Measurements from ENCODE around the gene MACROH2A2.
"Not testable (repeated sequence)": the region's sequence is repeated elsewhere in the genome, so short reads cannot be mapped to it uniquely, and the experiment has no call there.

Gene MACROH2A2

GRCh38 chr10:70067586-70067985, 14.9 kb downstream of the MACROH2A2 start:
- no peak for DNase-seq (ENCODE audit: low read depth in 2 of 2)

DNA sequence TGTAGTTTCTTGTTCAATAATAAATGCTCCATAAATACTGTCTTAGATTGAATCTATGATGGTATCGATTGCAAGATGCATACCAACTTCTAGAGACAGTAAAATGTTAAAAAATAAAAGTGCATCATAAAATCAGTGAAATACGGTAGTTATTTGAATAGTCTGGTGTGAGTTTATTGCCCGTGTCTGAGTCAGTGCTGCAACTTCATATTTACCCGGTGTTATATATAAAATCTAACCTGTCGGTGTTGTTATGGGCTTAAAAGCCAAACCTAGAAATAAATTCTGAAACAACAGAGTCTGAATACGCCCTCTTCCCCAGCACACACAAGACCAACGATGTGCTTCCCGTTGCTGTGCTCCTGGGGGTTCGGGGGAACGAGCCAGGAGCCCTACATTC, 16.3 kb downstream of the MACROH2A2 start:
- no peak for DNase-seq (ENCODE audit: low read depth in 2 of 2)

DNA sequence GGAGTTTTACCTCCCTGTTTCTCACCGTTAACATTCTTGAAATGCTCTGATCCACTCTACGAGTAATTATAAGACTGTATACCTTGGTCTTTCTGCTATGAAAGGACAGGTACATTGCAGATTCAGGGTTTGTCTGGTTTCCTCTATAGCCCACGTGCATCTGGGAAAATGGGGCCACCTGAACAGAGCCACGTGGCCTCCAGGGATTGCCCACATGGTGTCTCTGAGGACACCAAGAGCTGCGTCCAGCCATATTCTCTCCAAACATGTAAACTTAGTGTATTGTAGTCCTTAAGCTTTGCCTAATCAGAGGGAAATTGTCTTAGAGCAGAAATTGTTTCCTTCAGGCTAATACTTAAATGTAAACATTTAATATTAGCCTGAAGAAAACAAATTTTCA, 16.7 kb downstream of the MACROH2A2 start:
- no peak for DNase-seq (ENCODE audit: low read depth in 2 of 2)

DNA sequence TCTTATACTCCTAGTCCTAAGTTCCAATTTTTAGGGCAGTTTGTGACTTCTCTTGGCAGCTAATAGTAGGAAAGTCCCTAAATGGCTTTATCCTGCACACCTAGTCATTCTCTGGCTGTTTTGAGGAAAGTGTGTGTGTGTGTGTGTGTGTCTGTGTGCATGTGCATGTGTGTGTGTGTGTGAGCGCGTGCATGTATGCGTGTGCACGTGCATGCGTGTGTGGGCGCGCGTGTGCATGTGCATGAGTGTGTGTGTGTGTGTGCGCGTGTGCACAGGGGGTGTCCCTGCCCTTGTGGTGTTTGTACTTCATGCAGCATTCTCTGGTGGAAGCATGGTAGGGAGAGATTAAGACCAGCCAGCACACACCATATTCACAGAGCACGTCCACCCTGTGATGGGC, 18.2 kb downstream of the MACROH2A2 start:
- no peak for DNase-seq (ENCODE audit: low read depth in 2 of 2)

DNA sequence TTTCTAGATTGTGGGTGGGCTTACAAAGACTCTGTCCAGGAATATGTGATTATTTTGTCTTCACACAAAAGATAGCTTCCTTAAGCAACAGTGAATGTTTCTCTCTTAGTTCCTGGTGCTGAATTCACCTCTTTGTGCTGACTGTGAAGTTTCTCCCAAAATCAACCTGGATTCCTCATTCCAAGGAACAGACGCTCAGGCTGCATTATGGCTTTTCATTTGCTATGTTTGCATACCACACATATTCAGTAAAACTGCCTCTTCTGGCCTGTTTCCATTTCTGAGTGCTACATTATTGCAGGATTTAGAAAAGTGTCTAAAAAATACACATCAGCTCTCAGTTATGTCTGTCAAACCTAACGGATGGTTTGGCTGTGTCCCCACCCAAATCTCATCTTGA, 21.5 kb downstream of the MACROH2A2 start:
- no peak for DNase-seq (ENCODE audit: low read depth in 2 of 2)

DNA sequence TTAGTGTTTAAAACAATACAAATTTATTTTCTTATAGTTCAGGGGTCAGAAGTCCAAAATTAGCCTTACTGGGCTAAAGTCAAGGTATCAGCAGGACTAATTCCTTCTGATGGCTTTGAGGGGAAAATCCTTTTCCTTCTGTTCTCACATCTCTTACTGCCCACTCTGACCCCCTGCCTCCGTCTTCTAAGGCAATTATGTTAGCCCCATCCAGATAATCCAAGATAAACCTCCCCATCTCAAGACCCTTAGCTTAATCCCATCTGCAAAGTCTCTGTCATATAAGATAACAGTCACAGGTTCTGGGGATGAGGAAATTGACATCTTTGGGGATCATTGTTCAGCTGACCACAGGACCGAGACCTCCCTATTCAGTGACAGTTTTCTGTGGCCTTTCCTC, 22.3 kb downstream of the MACROH2A2 start:
- DNase-seq (ENCODE audit: low read depth in 2 of 2): no peak

DNA sequence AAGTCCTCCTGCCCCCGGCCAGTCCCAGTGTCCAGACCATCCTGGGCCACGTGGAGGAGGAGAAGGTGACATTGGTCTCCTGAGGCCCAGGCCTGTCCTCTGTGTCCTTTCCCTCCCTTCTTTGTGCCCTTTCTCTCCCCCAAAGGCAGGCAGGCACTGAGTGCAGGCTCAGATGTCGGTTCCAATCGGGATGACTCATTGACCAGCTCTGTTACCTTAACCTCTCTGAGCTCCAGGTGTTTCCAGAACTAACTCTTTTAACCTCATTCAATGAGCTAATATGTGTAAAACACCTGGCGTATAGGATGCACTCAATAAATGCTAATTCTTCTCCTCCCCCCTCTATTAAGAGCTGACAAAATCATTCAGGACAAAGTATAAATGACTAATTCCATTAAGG, 25.7 kb downstream of the MACROH2A2 start:
- DNase-seq (ENCODE audit: low read depth in 2 of 2): no peak

DNA sequence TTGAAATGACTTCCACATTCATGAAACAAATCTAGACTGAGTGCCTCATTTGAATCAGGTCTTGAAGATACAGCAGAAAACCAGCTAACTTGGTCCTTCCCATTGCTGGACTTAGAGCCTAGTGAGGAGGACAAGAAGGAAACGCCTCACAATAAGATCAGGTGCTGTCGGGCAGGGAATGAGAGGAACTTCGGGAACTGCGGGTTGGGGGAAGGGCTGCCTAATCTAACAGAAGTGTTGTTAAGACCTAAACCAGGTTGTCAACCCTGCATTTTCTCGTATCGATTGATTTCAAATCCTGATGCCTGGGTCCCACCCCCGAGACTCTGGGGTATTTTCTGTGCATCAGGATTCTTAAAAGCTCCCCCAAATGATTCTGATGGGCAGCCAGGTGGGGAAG, 26.3 kb downstream of the MACROH2A2 start:
- DNase-seq (ENCODE audit: low read depth in 2 of 2): no peak

- not testable (repeated sequence) for DNase-seq (ENCODE audit: low read depth in 2 of 2)
Observed at GRCh38 chr10:70080789-70081188, 28.1 kb downstream of the MACROH2A2 start.

GRCh38 chr10:70084189-70084588, 31.5 kb downstream of the MACROH2A2 start:
- no peak for DNase-seq (ENCODE audit: low read depth in 2 of 2)

DNA sequence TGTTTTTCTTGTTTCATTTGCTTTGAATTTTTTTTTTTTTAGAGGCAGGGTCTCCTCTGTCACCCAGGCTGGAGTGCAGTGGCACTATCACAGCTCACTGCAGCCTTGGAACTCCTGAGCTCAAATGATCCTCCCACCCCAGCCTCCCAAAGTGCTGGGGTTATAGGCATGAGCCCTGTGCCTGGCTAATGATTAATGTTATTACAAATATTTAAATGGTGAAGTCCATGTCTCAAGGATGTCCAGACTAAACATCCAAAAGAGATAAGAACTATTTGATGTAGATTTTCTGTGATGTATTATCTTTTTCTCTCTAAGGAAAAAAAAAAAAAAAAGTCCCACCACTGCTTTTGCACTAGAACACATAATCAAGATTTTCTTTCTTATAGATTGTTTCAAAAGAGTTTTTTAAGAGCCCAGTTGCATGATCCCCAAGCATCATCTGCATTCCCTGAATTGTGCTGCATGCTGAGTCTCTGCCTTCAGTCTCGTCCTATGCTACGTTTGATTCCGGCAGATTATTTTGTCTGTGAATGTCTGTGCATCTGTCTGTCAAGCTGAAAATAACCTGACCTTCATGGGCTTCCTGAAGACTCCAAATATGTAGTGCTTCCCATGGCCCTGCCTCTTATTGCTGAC, 33.4 kb downstream of the MACROH2A2 start:
- DNase-seq (ENCODE audit: low read depth in 2 of 2): no peak

DNA sequence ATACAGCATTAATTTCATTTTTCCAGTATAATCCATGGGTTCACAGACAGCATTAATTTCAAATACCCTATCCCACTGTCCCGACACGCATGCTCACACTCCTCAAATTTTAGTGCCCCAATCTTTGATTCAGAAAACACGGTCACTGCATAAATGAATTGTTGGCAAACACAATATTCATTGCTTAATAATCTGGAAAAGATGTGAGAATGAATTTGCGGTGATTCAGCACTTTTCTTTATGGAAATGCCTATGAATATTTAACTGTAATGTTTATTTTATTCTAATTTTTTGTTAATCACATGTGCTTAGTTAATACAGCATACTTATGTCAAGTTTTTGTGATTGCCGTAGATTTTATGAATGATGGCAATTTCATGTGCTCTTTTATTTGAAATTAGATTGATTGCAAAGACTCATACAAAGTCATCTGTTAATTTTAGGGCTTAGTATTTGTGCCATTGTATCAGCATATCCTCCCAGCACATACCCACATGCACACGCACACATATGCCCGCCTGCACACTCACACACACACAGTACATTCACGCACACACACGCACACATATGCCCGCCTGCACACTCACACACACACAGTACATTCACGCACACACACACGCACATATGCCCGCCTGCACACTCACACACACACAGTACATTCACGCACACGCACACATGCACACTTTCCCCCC, 35.1 kb downstream of the MACROH2A2 start:
- no peak for DNase-seq (ENCODE audit: low read depth in 2 of 2)

DNA sequence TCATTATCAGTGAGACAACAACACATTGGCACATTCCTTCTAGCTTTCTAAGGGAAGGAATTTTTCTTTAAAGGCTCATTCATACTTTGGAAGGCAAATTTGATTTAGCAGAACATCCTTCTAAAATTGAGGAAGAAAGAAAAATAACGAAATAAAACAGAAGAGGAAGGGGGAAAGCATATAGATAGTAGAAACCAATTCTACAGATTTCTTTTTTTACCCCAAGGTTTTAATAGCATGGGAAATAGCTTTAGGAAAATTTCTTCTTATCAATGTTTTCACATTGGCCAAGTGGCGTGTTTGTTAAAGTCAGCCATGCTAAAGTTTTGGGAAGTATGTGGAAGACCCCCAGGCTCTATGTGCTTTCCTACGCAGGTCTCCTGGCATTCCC, 35.7 kb downstream of the MACROH2A2 start:
- DNase-seq (ENCODE audit: low read depth in 2 of 2): no peak

- no peak for DNase-seq (ENCODE audit: low read depth in 2 of 2)
Observed at GRCh38 chr10:70090013-70090412, 37.4 kb downstream of the MACROH2A2 start.

DNA sequence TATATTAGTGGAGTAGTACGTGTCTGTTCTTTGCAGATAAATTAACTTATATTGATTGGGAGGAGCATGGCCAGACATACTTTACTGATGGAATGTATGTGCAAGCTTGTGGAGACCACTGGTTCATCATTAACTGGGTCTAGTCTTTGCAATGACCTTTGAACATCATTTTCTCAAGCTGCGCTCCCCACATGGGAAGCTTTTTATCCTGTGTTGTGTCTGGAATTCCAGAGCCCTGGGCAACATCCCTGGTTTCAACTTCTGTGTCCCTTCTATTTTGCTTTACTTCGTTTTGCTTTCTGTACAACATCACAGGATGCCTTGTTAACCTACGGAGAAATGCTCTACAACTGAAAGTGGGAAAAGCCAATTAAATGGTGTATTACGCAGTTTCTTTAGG, 38.3 kb downstream of the MACROH2A2 start:
- no peak for DNase-seq (ENCODE audit: low read depth in 2 of 2)

- no peak for DNase-seq (ENCODE audit: low read depth in 2 of 2)
Observed at GRCh38 chr10:70092389-70092718, 39.7 kb downstream of the MACROH2A2 start.

- no peak for DNase-seq (ENCODE audit: low read depth in 2 of 2)
Observed at GRCh38 chr10:70093335-70093944, 40.8 kb downstream of the MACROH2A2 start.

DNA sequence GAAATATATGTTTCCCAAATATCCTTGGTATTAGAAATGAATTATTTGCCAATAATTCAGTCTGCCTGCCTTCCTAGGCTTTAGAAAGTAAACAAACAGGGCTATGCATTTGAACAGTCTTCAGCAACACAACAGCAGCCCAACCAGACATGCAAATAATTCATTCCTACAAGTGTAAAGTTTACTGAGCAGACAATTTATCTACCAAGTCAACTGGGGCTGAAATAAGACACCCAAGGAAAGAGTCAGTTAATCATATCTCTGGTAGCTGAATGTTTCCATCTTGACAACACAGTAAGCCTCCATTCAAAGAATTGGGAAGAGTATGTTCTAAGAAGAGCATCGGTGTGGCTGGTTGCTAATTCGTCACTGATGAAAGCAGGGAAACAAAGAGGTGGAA, 41.6 kb downstream of the MACROH2A2 start:
- DNase-seq (ENCODE audit: low read depth in 2 of 2): no peak

DNA sequence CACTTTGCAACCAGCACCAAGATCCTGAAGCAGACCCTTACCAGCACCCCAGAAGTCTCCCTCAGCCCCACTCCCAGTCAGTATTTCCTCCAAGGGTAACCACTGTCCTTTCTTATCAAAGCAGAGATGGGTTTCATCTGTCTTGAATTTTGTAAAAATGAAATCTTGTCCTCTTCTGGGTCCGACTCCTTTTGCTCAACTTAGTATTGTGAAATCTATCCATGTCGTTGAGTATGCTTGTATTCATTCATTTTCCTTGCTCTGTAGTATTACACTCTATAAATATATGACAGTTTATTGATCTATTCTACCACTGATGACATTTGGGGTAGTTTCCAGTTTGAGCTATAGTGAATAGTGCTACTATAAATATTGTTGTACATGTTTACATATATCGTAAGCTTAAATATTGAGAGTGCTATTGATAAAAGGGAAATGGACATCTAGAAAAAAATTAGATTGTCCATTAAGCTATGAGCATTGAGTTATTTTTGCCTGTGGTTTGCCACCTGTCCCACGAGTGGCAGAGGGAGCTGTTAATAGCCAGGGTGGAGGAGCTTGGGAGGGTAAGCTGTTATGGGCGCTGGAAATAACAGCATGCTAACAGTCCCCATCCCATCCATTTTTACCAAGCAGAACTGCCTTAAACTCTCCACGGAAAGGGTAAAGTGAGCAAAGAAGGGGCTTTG, 43.5 kb downstream of the MACROH2A2 start:
- no peak for DNase-seq (ENCODE audit: low read depth in 2 of 2)

GRCh38 chr10:70096705-70097420, 44.2 kb downstream of the MACROH2A2 start:
- no peak for DNase-seq (ENCODE audit: low read depth in 2 of 2)

DNA sequence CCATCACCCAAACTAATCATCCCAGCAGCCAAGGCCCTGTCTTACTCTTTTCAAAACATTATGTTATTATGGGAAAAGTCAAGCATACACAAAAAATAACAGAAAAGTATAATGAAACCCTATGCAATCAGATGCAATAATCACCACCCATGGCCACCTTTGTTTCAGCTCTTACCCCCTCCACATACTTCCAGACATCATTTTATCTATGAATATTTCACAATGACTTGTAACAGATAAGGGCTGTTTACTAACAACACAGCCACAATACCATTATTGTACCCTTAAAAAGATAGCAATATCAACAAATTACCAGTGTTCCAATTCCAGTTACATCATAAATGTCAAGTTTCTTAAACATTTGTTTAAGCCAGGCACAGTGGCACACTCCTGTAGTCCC, 44.8 kb downstream of the MACROH2A2 start:
- DNase-seq (ENCODE audit: low read depth in 2 of 2): no peak

- no peak for DNase-seq (ENCODE audit: low read depth in 2 of 2)
Observed at GRCh38 chr10:70098271-70098670, 45.6 kb downstream of the MACROH2A2 start.

All from fibroblast of skin of left quadriceps (primary cell).